ENCODE results near the gene AP2M1.
"Not testable (repeated sequence)": the region's sequence is repeated elsewhere in the genome, so short reads cannot be mapped to it uniquely, and the experiment has no call there.

AP2M1 gene

DNA sequence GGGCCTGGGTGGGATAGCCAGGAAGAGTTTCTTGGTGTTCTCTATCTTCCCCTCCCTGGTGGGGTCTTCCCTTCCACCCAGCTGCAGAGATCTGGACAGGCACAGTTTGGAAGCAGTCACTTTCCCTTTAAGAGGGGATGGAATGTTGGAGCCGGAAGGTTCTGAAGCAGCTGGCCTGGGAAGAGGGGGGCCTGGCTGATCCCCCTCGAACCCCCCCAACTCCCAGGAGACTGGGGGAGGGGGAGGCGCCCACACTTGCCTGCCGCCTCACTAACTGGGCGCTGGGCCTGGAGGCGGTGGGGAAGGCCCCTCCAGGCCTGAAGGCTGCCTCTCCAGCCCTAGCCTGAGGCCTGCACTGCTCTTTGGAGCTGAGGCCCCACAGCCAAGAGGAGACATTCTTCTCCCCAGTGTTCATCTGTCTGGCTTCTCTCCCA is 18.1 kb upstream of the AP2M1 start:
- in situ Hi-C loops (cut with MboI; ENCODE audit: low sequenced_read_pairs) = no loop called here

GRCh38 chr3:184157206-184157605 is 17.4 kb upstream of the AP2M1 start:
- in situ Hi-C loops (cut with MboI; ENCODE audit: low sequenced_read_pairs) = no loop called here

GRCh38 chr3:184158404-184158803 is 16.3 kb upstream of the AP2M1 start:
- in situ Hi-C loops (cut with MboI; ENCODE audit: low sequenced_read_pairs) = no loop called here

DNA sequence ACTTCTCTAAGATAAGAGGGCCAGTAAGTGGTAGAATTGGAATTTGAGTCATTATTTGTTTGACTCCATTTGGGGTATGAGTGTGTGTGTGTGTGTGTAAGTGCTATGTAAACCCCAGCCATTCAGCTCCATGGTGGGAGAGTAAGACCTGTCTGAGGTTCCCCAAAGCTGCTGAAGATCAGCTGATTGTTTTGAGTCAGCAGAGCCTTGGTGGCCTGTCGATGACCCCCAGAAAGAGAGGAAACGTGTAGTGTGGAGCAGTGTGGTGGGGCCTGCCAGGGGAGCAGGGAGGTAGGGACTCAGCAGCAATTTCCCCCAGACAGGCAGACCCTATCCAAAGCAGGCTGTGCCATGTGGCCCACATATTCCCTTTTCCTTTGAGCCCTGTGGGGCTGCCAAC is 14.2 kb upstream of the AP2M1 start:
- in situ Hi-C loops (cut with MboI; ENCODE audit: low sequenced_read_pairs) = no loop called here

DNA sequence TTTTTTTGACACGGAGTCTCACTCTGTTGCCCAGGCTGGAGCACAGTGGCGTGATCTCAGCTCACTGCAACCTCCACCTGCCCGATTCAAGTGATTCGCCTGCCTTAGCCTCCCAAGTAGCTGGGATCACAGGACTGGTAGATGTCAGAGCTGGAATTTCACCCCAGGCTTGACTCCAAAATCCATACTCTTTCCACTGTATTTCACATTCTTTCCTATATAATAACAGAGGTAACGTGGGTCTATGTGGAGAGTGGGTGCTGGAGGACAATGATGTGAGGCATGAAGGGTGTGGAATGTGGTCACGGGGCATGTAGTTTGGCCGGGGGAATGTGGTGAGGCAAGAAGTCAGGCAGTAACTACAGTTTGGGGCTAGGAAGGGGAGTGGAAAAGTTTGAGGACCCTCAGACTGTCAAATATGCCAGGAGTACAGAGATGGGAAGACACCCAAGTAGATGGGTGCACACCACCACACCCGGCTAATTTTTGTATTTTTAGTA is 12.0 kb upstream of the AP2M1 start:
- in situ Hi-C loops (cut with MboI; ENCODE audit: low sequenced_read_pairs) = not testable (repeated sequence)

- in situ Hi-C loops (cut with MboI; ENCODE audit: low sequenced_read_pairs) = no loop called here
These were observed 9.9 kb upstream of the AP2M1 start for GRCh38 chr3:184164648-184165330.

- in situ Hi-C loops (cut with MboI; ENCODE audit: low sequenced_read_pairs) = no loop called here
These were observed 9.1 kb upstream of the AP2M1 start for GRCh38 chr3:184165543-184165942.

- in situ Hi-C loops (cut with MboI; ENCODE audit: low sequenced_read_pairs) = no loop called here
These were observed 8.0 kb upstream of the AP2M1 start for GRCh38 chr3:184166671-184167070.

DNA sequence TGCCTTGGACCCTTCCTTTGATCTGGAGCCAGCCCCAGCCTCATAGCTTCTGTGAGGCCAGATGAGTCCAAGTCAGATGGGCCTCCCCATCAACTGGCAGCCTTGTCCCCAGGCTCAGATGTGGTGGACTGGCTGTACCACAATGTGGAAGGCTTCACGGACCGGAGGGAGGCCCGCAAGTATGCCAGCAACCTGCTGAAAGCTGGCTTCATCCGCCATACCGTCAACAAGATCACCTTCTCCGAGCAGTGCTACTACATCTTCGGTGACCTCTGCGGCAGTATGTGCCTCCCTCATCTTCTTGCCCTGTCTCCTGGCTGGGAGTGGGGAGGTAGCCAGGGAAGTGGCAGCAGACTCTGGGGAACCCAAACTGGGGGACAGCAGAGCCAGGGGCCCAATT is 6.9 kb upstream of the AP2M1 start:
- in situ Hi-C loops (cut with MboI; ENCODE audit: low sequenced_read_pairs) = no loop called here

DNA sequence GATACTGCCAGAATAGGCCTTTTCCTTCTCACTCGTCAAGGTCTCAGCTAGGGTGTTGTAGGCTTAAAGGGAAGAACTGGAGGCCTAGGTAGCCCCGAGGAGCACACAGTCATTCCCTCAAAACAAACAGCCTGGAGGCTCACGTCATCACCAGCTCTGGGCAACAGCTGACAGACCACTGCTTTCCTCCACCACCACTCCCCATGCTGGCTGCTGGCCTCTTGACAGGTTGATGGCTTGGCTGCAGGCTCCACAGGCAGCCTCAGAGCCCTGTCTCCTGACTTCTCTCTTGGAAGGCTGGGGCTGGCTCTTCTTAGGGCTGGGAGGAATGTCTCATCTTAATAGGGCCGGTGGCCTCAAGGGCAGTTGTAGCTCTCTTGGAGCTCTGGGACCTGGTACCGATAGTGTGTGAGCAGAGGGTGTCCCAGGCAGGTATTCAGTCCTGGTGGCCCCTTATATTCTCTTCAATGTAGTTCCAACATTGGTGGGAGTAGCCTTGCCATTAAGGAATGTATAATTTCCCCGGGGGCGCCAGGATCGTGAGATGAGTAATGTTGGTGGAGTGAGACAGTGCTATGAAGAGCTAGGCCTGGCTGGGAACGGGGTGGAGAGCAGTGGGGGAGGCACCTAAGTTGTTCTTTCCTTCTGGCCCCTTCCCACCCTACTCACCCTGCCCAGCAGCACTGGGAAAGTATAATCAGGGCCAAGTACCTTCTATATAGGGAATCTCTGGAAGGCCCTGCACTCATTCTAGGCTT is 6.1 kb upstream of the AP2M1 start:
- in situ Hi-C loops (cut with MboI; ENCODE audit: low sequenced_read_pairs) = no loop called here

GRCh38 chr3:184169896-184170875 is 4.5 kb upstream of the AP2M1 start:
- in situ Hi-C loops (cut with MboI; ENCODE audit: low sequenced_read_pairs) = no loop called here

DNA sequence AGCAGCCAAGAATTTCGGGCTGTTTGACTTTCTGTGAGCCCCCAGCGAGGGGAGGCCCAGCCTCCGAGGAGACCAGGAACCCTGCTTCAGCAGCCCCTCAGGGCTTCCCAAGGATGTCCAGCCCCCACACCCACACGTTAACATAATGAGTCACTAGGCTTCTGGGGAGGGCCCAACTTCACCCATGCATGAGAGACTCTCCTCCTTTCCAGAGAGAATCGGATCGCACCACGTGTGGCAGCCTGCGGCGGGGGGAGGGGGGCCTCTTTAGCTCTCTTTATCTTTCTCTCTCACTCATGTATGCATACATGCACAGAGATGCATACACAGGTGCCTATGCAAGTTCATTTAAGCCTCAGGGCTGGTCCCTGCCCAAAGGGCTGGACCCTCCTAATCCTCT is 3.1 kb upstream of the AP2M1 start:
- in situ Hi-C loops (cut with MboI; ENCODE audit: low sequenced_read_pairs) = no loop called here

GRCh38 chr3:184172681-184173373 is 1.8 kb upstream of the AP2M1 start:
- in situ Hi-C loops (cut with MboI; ENCODE audit: low sequenced_read_pairs) = no loop called here

DNA sequence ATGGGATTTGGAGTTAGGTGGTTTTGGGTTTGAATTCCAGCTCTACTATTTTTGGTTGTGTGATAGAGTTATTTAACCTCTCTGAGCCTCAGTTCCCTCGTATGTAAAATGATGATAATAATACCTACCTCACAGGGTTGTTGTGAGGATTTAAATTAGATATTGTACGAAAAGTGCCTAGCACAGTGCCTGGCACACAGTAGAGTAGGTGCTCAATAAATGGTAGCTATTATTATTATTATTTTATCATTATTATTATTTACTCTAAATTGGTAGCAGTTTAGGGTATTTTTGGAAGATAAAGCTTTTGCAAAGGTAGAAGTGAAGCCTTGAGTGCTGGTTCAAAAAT is 1.3 kb upstream of the AP2M1 start:
- in situ Hi-C loops (cut with MboI; ENCODE audit: low sequenced_read_pairs) = no loop called here

GRCh38 chr3:184174284-184174645 is 390 bp upstream of the AP2M1 start:
- in situ Hi-C loops (cut with MboI; ENCODE audit: low sequenced_read_pairs) = no loop called here

GRCh38 chr3:184175506-184175905 is 851 bp downstream of the AP2M1 start:
- in situ Hi-C loops (cut with MboI; ENCODE audit: low sequenced_read_pairs) = no loop called here

DNA sequence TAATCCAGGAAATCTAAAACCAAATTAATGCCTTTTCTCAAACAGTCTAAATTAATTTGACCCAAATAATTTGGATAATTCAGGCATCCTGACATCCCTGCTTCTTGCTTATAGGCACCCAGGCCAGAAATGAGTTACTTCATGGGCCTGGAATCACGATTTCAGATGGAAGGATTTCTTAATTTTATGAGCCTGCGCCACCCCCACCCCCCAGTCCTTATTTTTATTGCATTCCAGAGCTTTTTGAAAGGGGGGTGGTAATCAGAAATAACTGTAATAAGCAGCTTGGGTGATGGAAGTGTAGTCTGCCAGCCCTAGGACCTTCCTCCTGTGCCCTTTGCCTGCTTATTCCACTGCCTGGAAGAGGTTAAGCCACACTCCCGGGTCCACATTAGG is 1.3 kb downstream of the AP2M1 start:
- in situ Hi-C loops (cut with MboI; ENCODE audit: low sequenced_read_pairs) = no loop called here

GRCh38 chr3:184176377-184177330 is 2.0 kb downstream of the AP2M1 start:
- in situ Hi-C loops (cut with MboI; ENCODE audit: low sequenced_read_pairs) = no loop called here

DNA sequence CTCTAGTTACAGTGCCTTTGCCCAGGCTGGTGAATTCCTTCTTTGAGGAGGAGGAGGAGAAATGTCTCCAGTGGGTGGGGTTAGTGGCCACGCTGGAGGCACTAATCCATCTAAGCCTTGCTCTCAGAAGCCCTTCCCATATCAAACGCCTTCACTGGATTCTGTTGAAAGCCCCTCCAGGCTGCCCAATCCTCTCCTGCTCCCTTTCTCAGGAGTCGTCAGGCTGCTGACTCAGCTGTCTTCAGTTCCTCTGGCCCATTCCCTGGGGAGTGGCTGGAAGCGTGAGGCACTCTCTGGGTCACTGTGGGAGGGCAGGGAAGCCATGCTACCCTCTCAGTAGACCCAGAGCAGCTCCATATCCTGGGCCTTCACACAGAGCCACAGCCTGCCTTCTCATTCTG is 2.7 kb downstream of the AP2M1 start:
- in situ Hi-C loops (cut with MboI; ENCODE audit: low sequenced_read_pairs) = no loop called here
